Measurements from ENCODE around the gene COX19.

GRCh38 chr7:946256-946996, 28.9 kb downstream of the COX19 start:
- no peak for TF ChIP-seq CTCF (conservative IDR thresholded peaks at IDR 0.05 in 1 of 2, IDR thresholded peaks at IDR 0.05 in 1 of 2; ENCODE audit: low read depth in 1 of 2, low read length in 2 of 2)
- no peak for TF ChIP-seq EZH2 (IDR thresholded peaks at IDR 0.05; ENCODE audit: low read length, missing control alignments)

All from fibroblast of lung (primary cell).